Measurements from ENCODE around the gene WNT7A.

GRCh38 chr3:13801361-13802204, 78.3 kb downstream of the WNT7A start:
- no peak for TF ChIP-seq POLR2AphosphoS5 (IDR thresholded peaks at IDR 0.05; ENCODE audit: low read depth, low read length)
- no peak for TF ChIP-seq POLR2A (IDR thresholded peaks at IDR 0.05; ENCODE audit: low read depth, low read length)
- TF ChIP-seq PAX5 (IDR thresholded peaks at IDR 0.05; ENCODE audit: insufficient read depth, low read length, severe bottlenecking), result no peak
